Measurements from ENCODE around the gene TFDP1. TPM values are rescaled to one million over a fixed set of nuclear protein-coding genes. Genes with fewer than 3 reads are reported as not detected.

TFDP1 gene
- polyA plus RNA-seq, 1 experiment: 99.8 TPM

- H3K4me3 ChIP-seq (ENCODE audit: low read depth, low read length): no peak overlapping the region
- POLR2A ChIA-PET: no interaction called here
- CTCF ChIA-PET: interaction anchor here (0.6 to 1.7 kb wide), 3 partner anchors 8 to 13 kb away, joined by 3 to 7 read pairs (median 3); no protein-coding TSS in a partner anchor
- no peak for DNase-seq (ENCODE audit: low read depth)
- no peak for TF ChIP-seq CTCF (IDR thresholded peaks at IDR 0.05; ENCODE audit: insufficient read depth, low read depth, low read length)
- peaks cover 31% of the 10 kb centered on the region for H3K36me3 ChIP-seq (ENCODE audit: control insufficient read depth, insufficient read depth, low read length)
- no peaks in the 10 kb centered on the region for H3K27me3 ChIP-seq (ENCODE audit: control insufficient read depth, insufficient read depth, low read length)
Measured at GRCh38 chr13:113553511-113554332, 30.8 kb upstream of the TFDP1 start.

GRCh38 chr13:113554333-113554700 is 30.2 kb upstream of the TFDP1 start:
- ChIA-PET POLR2A (no interaction called here), CTCF (interaction anchor here (1.7 kb wide), 1 partner anchor 9 kb away, joined by 7 read pairs; no protein-coding TSS in a partner anchor)
- Histone ChIP-seq H3K27me3 (ENCODE audit: control insufficient read depth, insufficient read depth, low read length) (no peaks in the 10 kb centered on the region), H3K36me3 (ENCODE audit: control insufficient read depth, insufficient read depth, low read length) (peaks cover 27% of the 10 kb centered on the region), H3K4me3 (ENCODE audit: low read depth, low read length) (no peak overlapping the region)
- no peak for TF ChIP-seq CTCF (IDR thresholded peaks at IDR 0.05; ENCODE audit: insufficient read depth, low read depth, low read length)
- no peak for DNase-seq (ENCODE audit: low read depth)

DNA sequence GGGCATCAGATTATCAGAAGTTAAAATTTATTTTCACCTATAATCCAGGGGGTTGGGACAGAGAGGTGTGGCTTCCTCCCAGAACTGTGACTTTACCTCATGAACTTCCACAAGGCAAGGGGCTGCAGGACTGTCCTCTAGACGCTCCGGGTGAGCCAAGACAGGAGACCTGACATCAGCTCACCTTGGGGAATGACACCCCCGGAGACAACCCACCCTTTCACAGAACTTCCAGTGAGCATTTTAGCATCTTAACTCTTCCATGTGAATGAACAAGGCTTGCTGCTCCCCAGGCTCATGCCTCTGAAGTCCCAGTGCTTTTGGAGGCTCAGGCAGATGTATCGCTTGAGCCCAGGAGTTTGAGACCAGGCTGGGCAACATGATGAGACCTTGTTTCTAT is 29.4 kb upstream of the TFDP1 start:
- TF ChIP-seq CTCF (IDR thresholded peaks at IDR 0.05; ENCODE audit: insufficient read depth, low read depth, low read length): no peak
- no peak overlapping the region for H3K4me3 ChIP-seq (ENCODE audit: low read depth, low read length)
- H3K27me3 ChIP-seq (ENCODE audit: control insufficient read depth, insufficient read depth, low read length): no peaks in the 10 kb centered on the region
- POLR2A ChIA-PET: no interaction called here
- CTCF ChIA-PET: no interaction called here
- H3K36me3 ChIP-seq (ENCODE audit: control insufficient read depth, insufficient read depth, low read length): peaks cover 25% of the 10 kb centered on the region
- no peak for DNase-seq (ENCODE audit: low read depth)

DNA sequence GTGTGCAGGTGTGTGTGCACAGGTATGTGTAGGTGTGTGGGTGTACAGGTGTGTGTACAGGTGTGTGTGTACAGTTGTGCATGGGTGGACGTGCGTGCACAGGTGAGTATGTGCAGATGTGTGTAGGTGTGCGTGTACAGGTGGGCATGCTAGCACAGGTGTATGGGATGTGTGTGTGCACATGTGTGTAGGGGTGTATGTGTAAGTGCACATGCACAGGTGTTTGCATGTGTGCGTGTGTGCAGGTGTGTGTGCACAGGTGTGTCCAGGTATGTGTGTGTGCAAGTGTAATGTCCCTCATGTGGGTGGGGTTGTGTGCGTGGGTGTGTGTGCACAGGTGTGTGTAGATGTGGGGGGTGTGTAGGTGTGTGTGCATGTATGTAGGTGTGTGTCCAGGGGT is 27.5 kb upstream of the TFDP1 start:
- no peak for TF ChIP-seq CTCF (IDR thresholded peaks at IDR 0.05; ENCODE audit: insufficient read depth, low read depth, low read length)
- Histone ChIP-seq H3K36me3 (ENCODE audit: control insufficient read depth, insufficient read depth, low read length) (peaks cover 13% of the 10 kb centered on the region), H3K4me3 (ENCODE audit: low read depth, low read length) (no peak overlapping the region), H3K27me3 (ENCODE audit: control insufficient read depth, insufficient read depth, low read length) (no peaks in the 10 kb centered on the region)
- POLR2A ChIA-PET: no interaction called here
- CTCF ChIA-PET: no interaction called here
- DNase-seq (ENCODE audit: low read depth): no peak

DNA sequence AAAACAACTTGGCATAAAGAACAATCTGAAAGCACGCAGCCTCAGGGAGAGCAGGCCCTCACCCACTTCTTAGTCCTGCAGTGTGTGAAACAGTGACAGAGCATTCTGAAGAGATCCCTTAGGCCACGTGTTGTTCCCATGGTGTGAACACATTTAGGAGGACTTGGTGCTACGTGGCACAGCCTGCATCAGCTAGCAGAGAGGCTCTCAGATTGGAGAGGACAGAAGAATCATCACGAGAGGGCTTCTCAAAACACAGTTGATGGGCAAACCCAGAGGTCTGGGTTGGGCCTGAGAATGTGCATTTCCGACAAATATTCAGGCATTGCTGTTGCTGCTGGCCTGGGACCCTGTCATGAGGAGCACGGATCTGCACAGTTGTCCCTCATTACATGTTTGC is 26.1 kb upstream of the TFDP1 start:
- H3K4me3 ChIP-seq (ENCODE audit: low read depth, low read length): no peak overlapping the region
- CTCF ChIA-PET: interaction anchor here (0.9 kb wide), 1 partner anchor 9 kb away, joined by 3 read pairs; no protein-coding TSS in a partner anchor
- no peak for TF ChIP-seq CTCF (IDR thresholded peaks at IDR 0.05; ENCODE audit: insufficient read depth, low read depth, low read length)
- no peak for DNase-seq (ENCODE audit: low read depth)
- no peaks in the 10 kb centered on the region for H3K27me3 ChIP-seq (ENCODE audit: control insufficient read depth, insufficient read depth, low read length)
- peaks cover 4% of the 10 kb centered on the region for H3K36me3 ChIP-seq (ENCODE audit: control insufficient read depth, insufficient read depth, low read length)
- POLR2A ChIA-PET: no interaction called here
